ENCODE results near the gene ADAM17.
"Not testable (repeated sequence)": the region's sequence is repeated elsewhere in the genome, so short reads cannot be mapped to it uniquely, and the experiment has no call there.

Gene ADAM17

DNA sequence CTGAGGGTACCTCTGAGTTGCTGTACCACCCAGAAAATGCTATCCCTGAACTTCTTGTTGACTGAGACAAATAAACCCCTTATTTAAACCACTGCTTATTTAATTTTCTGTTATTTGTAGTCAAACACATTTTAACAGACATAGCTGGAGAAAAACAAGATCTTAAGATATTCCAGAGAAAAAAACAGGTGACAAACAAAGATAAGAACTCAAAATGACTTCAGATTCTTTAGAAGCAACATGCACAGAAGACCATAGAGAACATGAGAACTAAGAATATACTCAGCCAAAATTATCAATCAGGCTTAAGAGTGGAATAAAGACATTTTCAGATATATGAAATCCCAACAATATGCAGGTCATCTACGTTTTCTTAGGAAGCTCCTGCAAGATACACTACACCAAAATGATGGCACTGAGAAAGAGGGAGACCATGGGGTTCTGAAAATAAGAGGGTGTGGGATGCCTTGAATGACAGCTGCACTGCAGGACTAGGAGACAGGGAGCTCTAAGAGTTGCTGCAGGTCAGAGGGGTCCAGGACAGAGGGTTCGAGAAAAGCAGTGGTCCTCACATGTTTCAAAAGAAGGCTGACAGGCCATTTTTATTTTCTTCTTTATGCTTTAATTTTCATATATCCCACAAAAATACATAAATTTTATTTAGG, 38.4 kb downstream of the ADAM17 start:
- no peak for DNase-seq

DNA sequence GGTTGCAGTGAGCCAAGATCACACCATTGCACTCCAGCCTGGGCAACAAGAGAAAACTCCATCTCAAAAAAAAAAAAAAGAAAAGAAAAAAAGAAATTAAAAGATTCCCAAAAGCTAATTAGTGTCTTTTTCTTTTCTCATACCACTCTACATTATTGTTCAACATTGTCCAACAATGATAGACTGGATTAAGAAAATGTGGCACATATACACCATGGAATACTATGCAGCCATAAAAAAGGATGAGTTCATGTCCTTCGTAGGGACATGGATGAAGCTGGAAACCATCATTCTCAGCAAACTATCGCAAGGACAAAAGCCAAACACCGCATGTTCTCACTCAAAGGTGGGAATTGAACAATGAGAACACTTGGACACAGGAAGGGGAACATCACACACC, 41.7 kb downstream of the ADAM17 start:
- not testable (repeated sequence) for DNase-seq

DNA sequence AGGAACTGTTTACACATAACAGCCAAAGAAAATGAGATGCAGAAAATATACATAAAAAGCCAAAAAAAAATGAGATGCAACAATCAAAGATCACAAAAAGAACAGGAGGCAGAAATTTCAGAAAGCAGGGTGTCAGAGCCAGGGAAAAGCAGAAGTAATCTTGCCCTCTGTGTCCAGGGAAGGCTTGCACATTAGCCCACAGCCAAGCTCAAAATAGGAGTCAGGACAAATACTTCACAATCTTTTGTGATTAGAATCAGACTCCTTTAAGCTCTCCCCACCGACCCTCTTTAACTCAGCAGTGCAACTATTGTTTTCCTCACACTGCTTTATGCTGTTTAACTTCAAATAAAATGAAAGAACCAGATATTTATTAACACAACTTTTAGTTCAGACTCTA, 46.7 kb downstream of the ADAM17 start:
- DNase-seq: no peak

DNA sequence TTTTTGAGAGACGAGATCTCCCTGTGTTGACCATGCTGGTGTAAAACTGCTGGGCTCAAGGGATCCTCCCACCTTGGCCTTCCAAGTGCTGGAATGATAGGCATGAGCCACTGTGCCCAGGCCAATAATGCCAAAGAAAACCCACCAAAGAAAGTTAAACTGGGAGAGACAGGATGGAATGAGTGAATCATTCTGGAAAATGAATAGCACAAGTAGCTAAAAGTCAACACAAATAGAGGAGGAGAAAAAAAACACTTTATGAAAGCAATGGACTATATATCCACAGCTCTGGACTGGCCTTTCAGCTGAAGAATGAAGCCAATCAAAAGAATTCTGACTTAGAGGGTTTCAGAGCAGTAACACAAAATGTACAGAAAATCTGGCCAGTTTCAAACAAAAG, 57.4 kb downstream of the ADAM17 start:
- DNase-seq: no peak

DNA sequence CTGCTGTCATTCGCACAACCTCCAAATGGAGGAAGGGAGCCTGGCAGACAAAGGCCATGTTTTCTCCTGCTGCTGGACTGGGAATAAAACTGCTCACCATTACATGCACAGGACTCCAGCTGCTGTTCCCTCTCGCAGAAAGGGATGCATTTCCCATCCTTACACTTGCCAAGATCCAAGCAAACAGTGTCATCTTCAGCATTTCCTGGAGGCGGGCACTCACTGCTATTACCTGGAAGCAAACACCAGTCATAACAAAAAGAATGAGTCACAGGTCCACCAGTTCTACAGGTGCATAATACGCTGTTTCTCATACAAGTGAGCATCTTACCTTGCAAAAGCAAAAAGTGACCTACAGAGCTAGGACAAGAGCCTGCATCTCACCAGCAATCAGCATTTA, 58.6 kb downstream of the ADAM17 start:
- DNase-seq: no peak

DNA sequence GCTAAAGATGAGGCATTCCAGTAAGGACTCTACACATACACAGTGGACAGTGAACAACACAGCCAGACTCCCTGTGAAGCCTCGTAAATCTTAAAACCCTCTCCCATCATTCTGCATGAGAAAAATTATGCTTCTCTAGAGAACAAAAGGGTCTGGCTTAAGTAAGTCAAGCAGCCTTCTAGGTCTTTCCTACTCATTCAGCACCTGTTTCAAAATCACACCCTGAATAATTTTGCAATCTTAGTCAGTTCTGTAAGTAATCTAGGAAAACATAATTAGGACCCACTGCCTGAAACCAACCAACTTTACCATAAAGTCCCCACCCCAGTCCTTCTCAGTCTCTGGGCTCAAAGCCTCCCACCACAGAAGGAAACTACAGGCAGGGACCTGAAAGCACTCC, 61.5 kb downstream of the ADAM17 start:
- no peak for DNase-seq

DNA sequence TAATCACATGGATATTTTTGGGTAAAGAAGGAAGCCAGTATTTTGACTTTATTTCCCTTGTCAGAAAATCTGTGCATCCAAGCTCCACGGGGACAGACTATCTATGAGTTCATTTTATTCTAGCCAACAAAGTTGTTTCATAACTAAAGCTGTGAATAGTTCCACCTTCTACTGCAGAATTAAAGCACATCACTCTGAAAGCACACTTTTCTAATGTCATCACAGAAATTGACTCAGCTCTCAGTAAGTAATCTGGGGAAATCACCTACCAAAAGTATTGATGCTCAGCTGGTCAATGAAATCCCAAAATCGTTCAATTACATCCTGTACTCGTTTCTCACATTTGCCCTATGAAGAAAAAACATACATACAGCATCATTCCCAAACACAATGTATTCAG, 62.2 kb downstream of the ADAM17 start:
- DNase-seq: no peak

DNA sequence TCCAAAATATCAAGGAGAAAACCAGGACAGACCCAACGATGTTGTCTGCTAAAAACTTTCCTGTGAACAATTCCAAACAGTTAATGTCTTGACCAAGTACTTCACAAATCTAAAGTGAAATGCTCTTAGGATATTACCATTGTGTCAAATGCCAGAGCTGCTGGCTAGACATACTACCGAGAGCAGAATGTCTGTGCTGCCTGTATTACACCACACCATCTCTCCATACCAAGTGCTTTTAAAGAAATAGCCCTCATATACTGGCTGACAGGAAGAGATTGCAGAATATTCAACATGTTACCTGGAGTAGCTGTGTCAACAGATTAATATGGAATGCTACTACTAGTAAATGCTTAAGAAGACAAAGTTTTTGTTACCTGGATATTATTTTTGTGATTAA, 62.7 kb downstream of the ADAM17 start:
- DNase-seq: no peak

DNA sequence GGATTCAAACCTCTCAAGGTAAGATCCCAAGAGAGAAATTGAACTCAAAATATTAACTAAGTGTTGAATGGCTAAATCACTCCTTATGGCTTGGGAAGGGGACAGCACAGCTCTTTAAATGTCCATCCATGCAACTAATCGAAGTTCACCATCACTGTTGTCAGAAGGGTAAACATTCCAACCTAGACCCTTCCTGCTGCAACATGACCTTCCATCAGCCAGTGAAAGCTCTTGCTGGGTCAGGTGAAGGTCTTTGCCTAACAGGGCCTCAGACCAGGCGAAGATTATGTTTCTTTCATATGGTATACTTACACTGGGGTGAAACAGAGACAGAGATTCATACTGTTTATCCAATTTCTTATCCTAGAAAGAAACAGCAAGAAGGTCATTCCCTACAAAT, 64.8 kb downstream of the ADAM17 start:
- no peak for DNase-seq

DNA sequence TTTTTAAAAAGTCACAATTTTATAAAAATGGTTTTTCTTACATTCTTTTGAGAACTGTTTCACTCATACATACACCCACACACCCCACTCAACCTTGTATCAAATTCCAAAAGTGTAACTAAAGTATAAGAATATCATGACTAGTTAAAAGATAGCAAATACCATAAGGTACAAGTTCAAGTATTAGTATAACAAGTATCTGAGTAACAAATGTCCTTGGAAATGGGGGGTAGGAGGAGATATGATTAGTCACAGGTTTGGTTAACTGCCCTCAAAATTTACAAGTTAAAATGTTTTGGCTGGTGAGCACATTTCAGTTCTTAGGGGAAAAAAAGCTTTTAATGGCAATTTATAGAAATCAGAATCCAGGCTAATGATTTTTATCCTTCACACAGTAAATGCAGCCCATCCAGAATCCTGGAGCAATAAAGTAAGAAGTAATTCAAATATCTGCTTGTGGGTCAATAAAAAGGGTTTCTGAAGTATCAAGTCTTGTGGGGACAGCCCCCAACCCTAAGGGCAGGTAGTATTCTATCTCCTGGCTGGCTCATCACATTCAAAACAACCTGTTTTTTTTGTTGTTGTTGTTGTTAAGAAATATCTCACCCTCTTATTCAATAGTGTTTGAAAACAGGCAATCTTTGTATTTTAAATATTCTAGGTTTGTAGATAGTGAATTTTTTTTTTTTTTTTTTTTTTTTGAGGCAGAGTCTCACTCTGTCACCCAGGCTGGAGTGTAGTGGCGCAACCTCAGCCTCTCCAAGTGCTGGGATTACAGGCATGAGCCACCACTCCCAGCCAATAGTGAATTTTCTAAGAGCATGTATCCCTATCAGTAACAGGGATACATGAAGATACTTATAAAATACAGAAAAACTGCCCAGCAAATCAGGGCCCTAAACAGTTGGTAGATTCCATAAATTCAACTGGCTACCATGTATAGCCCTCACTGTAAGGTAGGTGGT, 66.8 kb downstream of the ADAM17 start:
- DNase-seq: no peak

DNA sequence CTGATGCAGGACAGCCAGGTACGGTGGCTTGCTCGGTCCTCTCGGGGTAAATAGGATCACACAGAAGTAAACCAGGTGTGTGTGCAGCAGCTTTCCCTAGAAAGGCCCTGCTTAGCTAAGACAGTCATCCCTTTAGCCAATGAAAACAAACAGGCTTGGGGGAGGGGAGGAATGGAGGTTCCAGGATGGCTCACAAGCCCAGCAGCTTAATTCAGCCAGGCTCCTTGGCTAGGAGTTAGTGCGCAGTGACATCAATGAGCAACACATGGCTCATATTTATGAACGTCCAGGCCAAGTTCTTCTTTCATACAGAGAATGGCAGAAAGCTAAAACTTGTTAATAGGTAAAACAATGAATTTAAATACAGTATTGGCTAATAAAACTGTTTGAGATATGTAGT, 71.1 kb downstream of the ADAM17 start:
- no peak for DNase-seq

DNA sequence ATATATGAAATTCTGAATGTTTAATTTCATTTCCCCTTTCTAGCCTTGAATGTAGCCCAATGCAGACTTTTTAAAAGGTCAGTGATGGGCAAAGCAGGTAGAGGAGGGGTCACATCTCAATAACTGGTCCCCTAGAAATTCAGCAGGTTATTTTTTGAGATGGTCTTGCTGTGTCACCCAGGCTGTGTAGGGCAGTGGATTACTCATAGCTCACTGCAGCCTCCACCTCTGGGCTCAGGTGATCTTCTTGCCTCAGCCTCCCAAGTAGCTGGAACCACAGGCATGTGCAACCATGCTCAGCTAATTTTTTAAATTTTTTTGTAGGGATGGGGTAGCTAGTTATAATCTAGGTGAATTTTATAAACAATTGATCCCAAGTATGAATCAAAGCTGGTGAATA, 72.5 kb downstream of the ADAM17 start:
- no peak for DNase-seq

DNA sequence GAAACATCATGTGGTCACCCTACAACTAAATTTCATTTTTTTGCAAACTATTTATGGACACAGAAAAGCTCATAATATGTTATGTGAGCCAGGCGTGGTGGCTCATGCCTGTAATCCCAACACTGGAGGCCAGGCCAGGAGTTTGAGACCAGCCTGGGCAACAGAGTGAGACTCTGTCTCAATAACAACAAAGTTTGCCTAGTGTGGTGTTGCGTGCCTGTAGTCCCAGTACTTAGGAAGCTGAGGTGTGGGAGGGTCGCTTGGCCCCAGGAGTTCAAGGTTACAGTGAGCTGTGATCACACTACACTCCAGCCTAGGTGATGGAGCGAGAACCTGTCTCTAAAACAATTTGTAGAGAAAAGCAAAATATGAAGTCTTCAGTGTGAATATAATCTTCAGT, 75.5 kb downstream of the ADAM17 start:
- no peak for DNase-seq

DNA sequence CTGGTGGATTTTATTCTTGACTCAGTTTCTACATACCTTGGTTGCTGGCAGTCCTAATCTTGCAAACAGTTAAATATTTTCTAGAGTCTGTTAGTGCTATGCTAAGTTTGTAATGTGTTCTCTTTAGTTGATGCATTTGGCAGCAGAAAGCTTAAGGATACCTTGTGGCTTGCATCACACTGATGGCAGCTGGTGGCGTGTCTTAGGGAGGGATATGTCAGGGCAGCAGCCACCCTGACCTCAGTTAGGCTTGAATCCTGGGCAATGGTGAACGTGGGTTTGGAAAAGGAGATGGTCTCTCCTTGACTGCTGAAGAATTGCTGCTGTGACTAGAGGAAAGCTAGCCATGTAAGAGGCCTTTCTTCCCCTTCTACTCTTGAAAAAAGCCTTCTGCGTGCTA, 77.1 kb downstream of the ADAM17 start:
- no peak for DNase-seq

DNA sequence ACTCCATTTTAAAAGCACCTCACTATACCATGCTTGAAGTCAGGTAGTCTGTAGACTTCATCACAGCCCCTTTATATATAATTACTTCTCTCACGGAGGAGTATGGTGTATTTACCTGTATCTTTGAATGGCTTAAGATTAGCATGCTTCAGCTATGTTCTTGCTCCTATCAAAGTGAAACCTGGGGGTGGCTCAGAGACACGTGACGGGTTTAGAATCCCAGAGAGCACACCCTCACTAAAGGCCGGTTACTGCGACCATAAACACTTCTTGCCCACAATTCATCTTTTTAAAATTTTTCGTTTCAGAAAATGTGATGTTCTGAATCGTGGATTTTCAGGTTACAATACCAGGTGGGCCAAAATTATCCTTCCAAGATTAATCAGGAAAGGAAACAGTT, 77.7 kb downstream of the ADAM17 start:
- no peak for DNase-seq

DNA sequence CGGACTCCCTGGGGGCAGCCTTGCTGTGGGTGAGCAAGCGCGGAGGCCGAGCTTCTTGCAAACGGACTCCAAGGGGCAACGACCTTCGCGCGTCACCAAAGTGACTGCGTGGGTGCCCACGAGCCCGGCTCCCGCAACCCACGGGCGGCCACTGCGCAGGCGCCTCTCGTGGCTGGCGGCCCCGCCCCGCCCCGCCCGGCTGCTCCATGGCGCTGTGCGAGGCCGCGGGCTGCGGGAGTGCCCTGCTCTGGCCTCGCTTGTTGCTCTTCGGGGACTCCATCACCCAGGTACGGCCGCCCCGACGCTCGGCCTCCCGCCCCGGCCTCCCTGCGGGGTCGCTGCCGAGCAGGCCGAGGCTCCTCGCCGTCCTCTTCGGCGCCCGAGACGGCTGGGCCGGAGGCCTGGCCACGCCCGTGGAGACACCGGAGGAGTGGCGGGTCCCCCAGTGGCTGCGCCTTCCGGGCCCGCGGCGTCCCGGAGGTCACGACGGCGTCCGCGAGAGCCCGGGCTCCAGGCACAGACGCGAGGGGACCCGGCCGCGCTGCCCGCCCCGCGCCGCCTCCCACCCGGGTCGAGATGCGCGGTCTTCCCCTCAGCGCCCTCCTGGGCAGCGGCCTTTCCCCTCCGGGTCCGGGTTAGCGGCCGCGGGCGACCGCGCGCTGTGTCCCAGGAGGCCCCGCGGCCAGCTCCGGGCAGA, 81.1 kb downstream of the ADAM17 start, which contains the start of gene IAH1:
IAH1 (plus strand) TSS at position 191 of the 697 bp plus-strand sequence; CDS start at position 207, 16 bp downstream.
- DNase-seq: no peak

DNA sequence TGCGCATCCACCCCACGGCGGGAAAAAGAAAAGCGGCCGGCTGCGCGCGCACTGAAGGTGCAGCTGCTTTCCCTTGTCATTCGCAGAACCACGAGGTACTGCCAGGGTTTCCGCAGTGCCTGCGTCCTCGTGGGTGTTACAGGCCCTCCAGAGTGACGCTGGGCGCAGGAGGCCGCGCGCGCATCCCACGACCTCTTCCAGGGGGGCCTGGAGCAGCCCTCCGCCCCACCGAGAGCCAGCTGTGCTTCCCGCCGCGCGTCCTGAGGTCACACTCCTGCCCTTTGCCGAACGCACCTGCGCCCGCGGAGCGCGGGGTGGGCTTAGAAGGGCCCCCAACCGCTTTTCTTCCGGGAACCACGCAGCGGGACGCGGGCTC, 81.7 kb downstream of the ADAM17 start:
- no peak for DNase-seq

DNA sequence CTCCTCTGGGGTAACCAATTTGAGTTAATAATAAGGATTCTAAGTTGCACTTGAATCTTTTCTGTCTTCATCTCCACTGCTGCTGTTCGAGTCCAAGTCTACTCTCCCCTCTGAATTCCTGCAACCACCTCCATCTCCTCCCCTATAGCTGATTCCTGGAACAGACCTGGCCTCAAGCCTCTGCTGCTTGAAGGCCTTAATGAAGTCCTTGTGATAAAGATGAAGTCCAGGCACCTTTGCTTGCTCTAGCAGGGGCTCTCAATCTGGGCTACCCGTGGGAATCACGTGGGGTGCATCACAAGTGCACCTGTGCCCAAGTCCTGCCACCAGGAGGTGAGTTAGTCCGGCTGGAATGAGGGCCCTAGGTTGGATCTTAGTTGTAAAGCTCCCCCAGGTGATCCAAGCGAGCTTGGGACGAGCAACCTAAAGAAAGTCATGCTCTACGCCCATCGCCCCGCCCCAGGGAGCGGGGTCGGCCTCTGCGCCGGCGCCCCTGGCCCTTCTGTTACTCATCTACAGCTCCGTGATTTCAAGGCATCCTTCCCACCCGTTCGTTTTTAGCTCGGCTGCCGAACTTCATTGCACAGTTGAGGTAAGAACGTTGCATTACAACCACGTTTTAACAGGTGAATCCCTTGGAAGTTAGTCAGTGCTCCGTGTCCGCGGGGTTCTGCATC, 82.2 kb downstream of the ADAM17 start:
- DNase-seq: no peak

DNA sequence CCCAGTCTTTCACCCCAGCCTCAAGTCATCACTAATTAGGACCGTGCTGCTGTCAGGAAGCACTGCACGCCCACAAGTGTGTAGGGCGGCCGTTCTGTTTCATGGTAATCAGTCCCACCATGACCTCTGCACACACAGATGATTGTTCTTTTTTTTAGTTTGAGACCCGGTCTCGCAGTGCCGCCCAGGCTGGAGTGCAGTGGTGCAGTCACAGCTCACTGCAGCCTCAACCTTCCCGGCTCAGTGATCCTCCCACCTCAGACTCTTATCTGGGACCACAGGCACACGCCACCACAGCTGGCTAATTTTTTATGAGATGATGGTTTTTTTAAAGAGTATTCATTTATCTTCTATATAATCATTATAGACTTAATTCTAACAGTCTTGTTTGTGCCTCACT, 83.1 kb downstream of the ADAM17 start:
- DNase-seq: no peak

DNA sequence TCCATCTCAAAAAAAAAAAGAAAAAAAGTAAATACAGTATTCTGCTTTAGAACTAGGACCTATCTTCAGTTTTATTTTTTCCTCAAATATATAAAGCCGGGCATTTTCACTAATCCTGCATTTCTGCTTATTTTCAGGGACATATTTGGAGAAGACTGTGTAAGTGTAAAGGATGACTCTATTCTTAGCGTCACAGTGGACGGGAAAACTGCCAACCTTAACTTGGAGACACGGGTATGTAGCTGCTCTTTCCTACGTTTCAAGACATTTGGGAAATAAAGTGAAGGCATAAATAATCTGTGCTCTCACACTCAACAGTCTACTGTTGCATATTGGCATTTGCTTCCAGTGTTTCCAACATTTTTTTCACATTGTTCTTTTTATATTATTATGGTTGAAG, 84.4 kb downstream of the ADAM17 start:
- no peak for DNase-seq

DNA sequence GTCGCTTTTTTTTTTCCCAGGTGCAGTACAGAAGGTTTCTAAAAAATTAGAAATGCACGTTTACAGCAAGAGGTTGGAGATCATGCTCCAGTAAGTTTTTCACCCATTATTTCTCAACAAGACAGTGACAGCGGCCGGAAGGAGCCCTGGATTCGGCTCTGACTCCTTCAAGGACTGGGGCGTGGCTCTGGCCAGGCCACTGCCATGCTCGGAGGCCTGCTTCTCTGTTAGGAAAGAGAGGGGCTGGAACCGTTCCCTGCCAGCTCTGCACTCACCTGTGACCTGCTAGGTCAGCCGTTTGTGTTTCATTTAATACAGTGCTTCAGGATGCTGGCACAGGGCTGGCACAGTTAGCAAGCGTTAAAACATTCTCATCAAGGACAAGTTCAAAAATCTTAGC, 87.9 kb downstream of the ADAM17 start:
- DNase-seq: no peak

DNA sequence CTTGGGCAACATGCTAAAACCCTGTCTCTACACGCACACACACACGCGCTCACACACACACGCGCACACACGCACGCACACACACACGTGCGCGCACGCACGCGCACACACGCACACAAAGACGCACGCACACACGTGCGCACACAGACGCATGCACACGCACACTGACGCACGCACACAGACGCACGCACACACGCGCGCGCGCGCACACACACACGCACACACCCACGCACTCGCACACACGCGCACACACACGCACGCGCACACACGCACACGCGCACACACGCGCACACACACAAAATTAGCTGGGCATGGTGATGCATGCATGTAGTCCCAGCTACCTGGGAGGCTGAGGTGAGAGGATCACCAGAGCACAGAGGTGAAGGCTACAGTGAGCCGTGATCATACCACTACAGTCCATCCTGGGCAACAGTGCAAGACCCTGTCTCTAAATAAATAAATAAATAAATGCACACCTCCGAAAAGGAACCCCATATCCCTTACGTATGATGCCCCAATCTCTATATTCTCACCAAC, 89.4 kb downstream of the ADAM17 start:
- no peak for DNase-seq

DNA sequence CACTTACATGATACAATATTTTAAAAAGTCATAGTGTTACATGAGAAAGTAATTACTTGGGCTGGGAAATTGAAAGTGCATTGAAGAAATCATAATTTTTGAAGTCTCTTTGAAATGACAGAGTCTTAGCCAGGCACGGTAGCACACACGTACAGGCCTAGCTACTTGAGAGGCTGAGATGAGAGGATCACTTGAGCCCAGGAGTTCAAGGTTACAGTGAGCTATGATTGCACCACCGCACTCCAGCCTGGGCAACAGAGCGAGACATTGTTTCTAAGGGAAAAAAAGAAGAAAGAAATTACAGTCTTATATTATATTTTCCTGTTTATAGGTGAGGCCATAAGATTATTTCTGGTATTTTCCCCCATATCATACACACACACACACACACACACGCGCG, 90.5 kb downstream of the ADAM17 start:
- DNase-seq: no peak

All from NCI-H1436 treated with DMSO at 0.1 percent for 48 hours (cell line).